Calu3 (cell line): Measurements from ENCODE around the gene SRSF10. TPM values are rescaled to one million over a fixed set of nuclear protein-coding genes. Genes with fewer than 3 reads are reported as not detected.

Source experiments
- BruUV-seq: library from RNA; stranded (reverse); fragments of 400-500 nt; replicated peaks from 2 replicates; lab custom pipeline; 2021; lab: Mats Ljungman, UMichigan
- CTCF ChIA-PET: fragments of 300-600 bp; sonication (Branson Sonifier 250); formaldehyde crosslinking; loops from one replicate; lab custom pipeline; 2022; ENCODE audit warnings: antibody characterized with exemption; lab: Charles Lee
- DNase-seq: peaks from one replicate; pipeline ENCODE4 v3.0.0; 2022
- H3K27ac Mint-ChIP-seq: one replicate; pipeline ENCODE4 v1.8.0; 2022; ENCODE audit warnings: mixed read lengths; ENCODE audit not compliant: unreplicated experiment
- H3K27me3 Mint-ChIP-seq: one replicate; pipeline ENCODE4 v1.8.0; 2022; ENCODE audit warnings: mixed read lengths; ENCODE audit not compliant: unreplicated experiment
- H3K36me3 Mint-ChIP-seq: one replicate; pipeline ENCODE4 v1.8.0; 2022; ENCODE audit warnings: mild to moderate bottlenecking, moderate library complexity, mixed read lengths; ENCODE audit not compliant: insufficient read depth, unreplicated experiment
- H3K4me1 Mint-ChIP-seq: one replicate; pipeline ENCODE4 v1.8.0; 2022; ENCODE audit warnings: mild to moderate bottlenecking, low read depth, mixed read lengths; ENCODE audit not compliant: unreplicated experiment
- H3K4me3 Mint-ChIP-seq: one replicate; pipeline ENCODE4 v1.8.0; 2022; ENCODE audit warnings: mild to moderate bottlenecking, low read depth, moderate library complexity, mixed read lengths; ENCODE audit not compliant: unreplicated experiment
- H3K9me3 Mint-ChIP-seq: one replicate; pipeline ENCODE4 v1.8.0; 2022; ENCODE audit warnings: low read depth, mixed read lengths; ENCODE audit not compliant: unreplicated experiment
- CTCF ChIP-seq: fragments of 200-600 bp; IDR thresholded peaks from one replicate; pipeline ENCODE4 v1.8.0; 2022; ENCODE audit warnings: antibody characterized with exemption; ENCODE audit not compliant: unreplicated experiment
- intact Hi-C: fragments of 100-400 bp; cut with micrococcal nuclease; formaldehyde crosslinking; loops from one replicate; pipeline ENCODE4 v1.10.0; 2022; ENCODE audit not compliant: unreplicated experiment
- total RNA-seq: library from RNA; stranded (reverse); gene quantifications from 2 replicates; pipeline ENCODE4 v1.2.3, GENCODE V29; 2022

SRSF10 gene
- total RNA-seq, 1 experiment from 2014 or later: 121 TPM

DNA sequence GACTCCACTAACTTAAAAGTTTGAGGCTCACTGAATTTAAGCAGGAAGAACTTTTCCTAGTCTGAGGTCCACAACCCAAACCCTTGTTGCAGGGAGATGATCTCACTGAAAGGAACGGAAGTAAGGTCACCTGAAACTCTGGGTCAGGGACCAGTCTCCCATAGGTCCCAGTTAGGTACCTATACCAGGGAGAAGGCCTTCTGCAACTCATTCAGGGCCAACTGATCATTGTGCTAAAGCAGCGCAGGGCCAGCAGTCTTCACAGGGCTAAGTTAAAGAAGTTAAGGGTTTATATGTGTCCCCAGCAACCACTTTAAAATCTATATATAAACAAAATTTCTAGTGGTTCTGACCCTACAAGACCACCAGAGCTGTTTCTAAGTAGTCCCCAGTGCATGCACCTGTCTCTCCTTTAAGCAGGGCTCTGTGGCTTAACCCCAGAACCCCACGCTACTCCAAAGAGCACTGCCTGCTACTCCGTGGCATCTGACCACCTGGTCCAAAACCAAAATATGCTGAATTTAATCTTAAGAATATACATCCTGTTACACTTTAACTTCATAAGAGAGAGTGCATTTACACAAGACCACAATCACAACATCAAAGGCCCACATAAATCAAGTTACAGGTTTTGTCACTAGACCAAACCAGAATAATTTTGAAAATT, 2.8 kb downstream of the SRSF10 start:
- TF ChIP-seq CTCF: no peak
- H3K36me3 Mint-ChIP-seq: peaks cover 60% of the 10 kb centered on the region
- intact Hi-C loops: no loop called here
- CTCF ChIA-PET: no interaction called here
- no peaks in the 10 kb centered on the region for H3K27me3 Mint-ChIP-seq
- BruUV-seq: no TSS peak
- no peaks in the 10 kb centered on the region for H3K9me3 Mint-ChIP-seq
- no peak for DNase-seq
- peak overlapping the region; percentile 72 for H3K27ac Mint-ChIP-seq
- H3K4me1 Mint-ChIP-seq: peaks cover 17% of the 10 kb centered on the region
- peak overlapping the region; percentile 93 for H3K4me3 Mint-ChIP-seq

DNA sequence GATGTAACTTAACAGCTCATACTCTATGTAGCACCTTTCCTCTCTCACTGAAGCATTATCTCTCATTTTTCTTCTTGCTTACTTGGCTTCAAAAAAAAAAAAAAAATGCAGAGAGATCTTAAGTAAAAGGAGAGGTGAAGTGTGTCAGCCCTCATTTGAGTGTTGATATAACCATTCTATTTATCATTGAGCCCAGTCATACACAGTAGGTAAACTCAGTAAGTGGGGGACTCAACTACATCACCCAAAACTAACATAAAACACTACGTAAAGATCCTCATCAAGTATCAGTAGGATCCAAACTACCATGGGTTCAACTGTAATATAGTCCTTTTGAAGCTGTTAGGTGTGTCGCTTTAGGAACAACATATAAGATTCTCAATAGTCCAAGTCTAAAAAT, 12.3 kb downstream of the SRSF10 start:
- no TSS peak for BruUV-seq
- Mint-ChIP-seq H3K36me3 (peaks cover 31% of the 10 kb centered on the region), H3K27me3 (no peaks in the 10 kb centered on the region), H3K9me3 (no peaks in the 10 kb centered on the region), H3K4me3 (no peak overlapping the region), H3K27ac (no peak overlapping the region), H3K4me1 (no peaks in the 10 kb centered on the region)
- intact Hi-C loops: no loop called here
- no peak for DNase-seq
- no peak for TF ChIP-seq CTCF
- CTCF ChIA-PET: no interaction called here

GRCh38 chr1:23966973-23967493, 13.1 kb downstream of the SRSF10 start:
- Mint-ChIP-seq H3K36me3 (peaks cover 29% of the 10 kb centered on the region), H3K9me3 (no peaks in the 10 kb centered on the region)
- no TSS peak for BruUV-seq

More at GRCh38 chr1:23966973-23967493, 13.1 kb downstream of the SRSF10 start:
- CTCF ChIA-PET: interaction anchor here (0.5 to 1.2 kb wide), 2 partner anchors 13 to 56 kb away, joined by 3 read pairs; partner anchors contain the start of gene SRSF10
- Mint-ChIP-seq H3K4me1 (no peaks in the 10 kb centered on the region), H3K27me3 (no peaks in the 10 kb centered on the region), H3K4me3 (no peak overlapping the region), H3K27ac (no peak overlapping the region)
- no peak for TF ChIP-seq CTCF
- DNase-seq: no peak
- intact Hi-C loops: no loop called here
